Osteocyte (in vitro differentiated cells): ENCODE data around the gene FMNL2. TPM values are rescaled to one million over a fixed set of nuclear protein-coding genes. Genes with fewer than 3 reads are reported as not detected.

Experiments
- DNase-seq: peaks from one replicate; pipeline ENCODE4 v3.0.0; 2021; ENCODE audit warnings: mixed read lengths; ENCODE audit not compliant: unreplicated experiment; ENCODE audit errors: extremely low spot score
- H3K27ac Mint-ChIP-seq: one replicate; pipeline ENCODE4 v1.8.0; 2021; ENCODE audit warnings: mild to moderate bottlenecking, mixed read lengths; ENCODE audit not compliant: unreplicated experiment
- H3K27me3 Mint-ChIP-seq: one replicate; pipeline ENCODE4 v1.8.0; 2021; ENCODE audit warnings: mixed read lengths; ENCODE audit not compliant: unreplicated experiment
- H3K36me3 Mint-ChIP-seq: one replicate; pipeline ENCODE4 v1.8.0; 2021; ENCODE audit warnings: mixed read lengths; ENCODE audit not compliant: unreplicated experiment
- H3K4me1 Mint-ChIP-seq: one replicate; pipeline ENCODE4 v1.8.0; 2021; ENCODE audit warnings: mixed read lengths; ENCODE audit not compliant: unreplicated experiment
- H3K4me3 Mint-ChIP-seq: one replicate; pipeline ENCODE4 v1.8.0; 2021; ENCODE audit warnings: mild to moderate bottlenecking, moderate library complexity, mixed read lengths; ENCODE audit not compliant: unreplicated experiment
- H3K9me3 Mint-ChIP-seq: one replicate; pipeline ENCODE4 v1.8.0; 2021; ENCODE audit warnings: mixed read lengths; ENCODE audit not compliant: unreplicated experiment
- total RNA-seq: library from RNA; stranded (reverse); gene quantifications from 2 replicates; pipeline ENCODE4 v1.2.1, GENCODE V29; 2021
- TF ChIP-seq, protein P1 (sequence below): fragments of 200-600 bp; sonication (generic); IDR thresholded peaks from 2 replicates; pipeline ENCODE4 v1.5.0; 2021; ENCODE audit warnings: antibody characterized with exemption, mild to moderate bottlenecking, moderate library complexity

FMNL2 gene
- total RNA-seq, 1 donor from 2014 or later: 45.3 TPM

GRCh38 chr2:152544638-152545037, 209.7 kb downstream of the FMNL2 start:
- H3K27me3 Mint-ChIP-seq: no peaks in the 10 kb centered on the region
- H3K9me3 Mint-ChIP-seq: no peaks in the 10 kb centered on the region
- peaks cover 11% of the 10 kb centered on the region for H3K36me3 Mint-ChIP-seq
- H3K4me1 Mint-ChIP-seq: peaks cover 16% of the 10 kb centered on the region
- DNase-seq: no peak
- no peak overlapping the region for H3K27ac Mint-ChIP-seq
- TF ChIP-seq, protein P1, sequence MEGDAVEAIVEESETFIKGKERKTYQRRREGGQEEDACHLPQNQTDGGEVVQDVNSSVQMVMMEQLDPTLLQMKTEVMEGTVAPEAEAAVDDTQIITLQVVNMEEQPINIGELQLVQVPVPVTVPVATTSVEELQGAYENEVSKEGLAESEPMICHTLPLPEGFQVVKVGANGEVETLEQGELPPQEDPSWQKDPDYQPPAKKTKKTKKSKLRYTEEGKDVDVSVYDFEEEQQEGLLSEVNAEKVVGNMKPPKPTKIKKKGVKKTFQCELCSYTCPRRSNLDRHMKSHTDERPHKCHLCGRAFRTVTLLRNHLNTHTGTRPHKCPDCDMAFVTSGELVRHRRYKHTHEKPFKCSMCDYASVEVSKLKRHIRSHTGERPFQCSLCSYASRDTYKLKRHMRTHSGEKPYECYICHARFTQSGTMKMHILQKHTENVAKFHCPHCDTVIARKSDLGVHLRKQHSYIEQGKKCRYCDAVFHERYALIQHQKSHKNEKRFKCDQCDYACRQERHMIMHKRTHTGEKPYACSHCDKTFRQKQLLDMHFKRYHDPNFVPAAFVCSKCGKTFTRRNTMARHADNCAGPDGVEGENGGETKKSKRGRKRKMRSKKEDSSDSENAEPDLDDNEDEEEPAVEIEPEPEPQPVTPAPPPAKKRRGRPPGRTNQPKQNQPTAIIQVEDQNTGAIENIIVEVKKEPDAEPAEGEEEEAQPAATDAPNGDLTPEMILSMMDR: no peak
- no peak overlapping the region for H3K4me3 Mint-ChIP-seq

DNA sequence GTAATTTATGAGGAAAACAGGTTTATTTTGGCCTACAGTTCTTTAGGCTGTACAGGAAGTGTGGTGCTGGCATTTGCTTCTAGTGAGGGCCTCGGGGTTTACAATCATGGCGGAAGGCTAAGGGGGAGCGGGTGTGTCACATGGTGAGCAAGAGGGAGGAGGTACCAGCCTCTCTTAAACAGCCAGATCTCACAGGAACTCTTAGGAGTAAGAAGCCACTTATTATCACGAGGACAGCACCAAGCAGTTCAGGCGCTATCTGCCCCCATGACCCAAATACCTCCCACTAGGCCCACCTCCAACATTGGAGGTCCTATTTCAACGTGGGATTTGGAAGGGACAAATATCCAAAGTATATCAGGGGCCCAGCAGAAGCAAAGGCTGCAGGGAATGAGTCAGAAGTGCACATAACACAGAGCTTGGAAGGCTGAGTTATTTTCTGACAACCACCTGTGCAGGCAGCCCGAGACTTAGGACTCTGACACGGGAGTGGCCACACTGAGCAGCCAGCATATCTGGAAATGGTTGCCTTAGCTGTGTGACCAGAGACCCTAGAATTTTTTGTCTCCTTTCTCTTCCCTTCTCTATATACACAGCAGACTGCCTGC, 211.4 kb downstream of the FMNL2 start:
- Mint-ChIP-seq H3K27ac (no peak overlapping the region), H3K4me1 (peaks cover 16% of the 10 kb centered on the region), H3K27me3 (no peaks in the 10 kb centered on the region), H3K36me3 (peaks cover 11% of the 10 kb centered on the region), H3K9me3 (no peaks in the 10 kb centered on the region), H3K4me3 (no peak overlapping the region)
- DNase-seq: no peak
- TF ChIP-seq, protein P1: no peak

GRCh38 chr2:152548111-152548875, 213.3 kb downstream of the FMNL2 start:
- H3K27ac Mint-ChIP-seq: no peak overlapping the region
- peaks cover 8% of the 10 kb centered on the region for H3K4me1 Mint-ChIP-seq
- no peak for DNase-seq

GRCh38 chr2:152548996-152549395, 214.0 kb downstream of the FMNL2 start:
- Mint-ChIP-seq H3K4me1 (peaks cover 3% of the 10 kb centered on the region), H3K36me3 (peaks cover 11% of the 10 kb centered on the region), H3K4me3 (no peak overlapping the region), H3K27ac (no peak overlapping the region), H3K27me3 (no peaks in the 10 kb centered on the region), H3K9me3 (no peaks in the 10 kb centered on the region)
- TF ChIP-seq, protein P1: no peak
- no peak for DNase-seq

More at GRCh38 chr2:152548111-152548875, 213.3 kb downstream of the FMNL2 start:
- Mint-ChIP-seq H3K27me3 (no peaks in the 10 kb centered on the region), H3K36me3 (peaks cover 11% of the 10 kb centered on the region), H3K9me3 (no peaks in the 10 kb centered on the region), H3K4me3 (no peak overlapping the region)
- TF ChIP-seq, protein P1: no peak

GRCh38 chr2:152549423-152549822, 214.4 kb downstream of the FMNL2 start:
- H3K9me3 Mint-ChIP-seq: no peaks in the 10 kb centered on the region
- TF ChIP-seq, protein P1: no peak
- no peak overlapping the region for H3K4me3 Mint-ChIP-seq
- H3K36me3 Mint-ChIP-seq: peaks cover 9% of the 10 kb centered on the region
- H3K4me1 Mint-ChIP-seq: peaks cover 3% of the 10 kb centered on the region
- no peak for DNase-seq
- no peaks in the 10 kb centered on the region for H3K27me3 Mint-ChIP-seq
- no peak overlapping the region for H3K27ac Mint-ChIP-seq
